Vagina (tissue), 2 donors: ENCODE results near the gene ACVRL1.

Experiments used
- POLR2A ChIP-seq, 2 donors: fragments of 450-650 bp; IDR thresholded peaks; one replicate each; pipeline ENCODE4 v1.6.1; 2017; ENCODE audit warnings: antibody characterized with exemption in 2 of 2, mild to moderate bottlenecking in 2 of 2, moderate library complexity in 2 of 2
- POLR2AphosphoS5 ChIP-seq, 2 donors: sonication (generic); formaldehyde crosslinking; IDR thresholded peaks; one replicate each; pipeline ENCODE4 v1.9.0; 2017; ENCODE audit warnings: antibody characterized with exemption in 2 of 2, mild to moderate bottlenecking in 2 of 2, low read depth in 1 of 2; ENCODE audit not compliant: insufficient read depth in 1 of 2
- TF ChIP-seq, protein P1 (sequence below), 3 experiments: fragments of 450-650 bp in 2 of 3; fragments of 200-600 bp in 1 of 3; sonication (generic) in 1 of 3; IDR thresholded peaks; one replicate each; pipeline ENCODE4 v1.5.1; 2017 to 2019; ENCODE audit warnings: antibody characterized with exemption in 3 of 3, mild to moderate bottlenecking in 2 of 3, moderate library complexity in 2 of 3

DNA sequence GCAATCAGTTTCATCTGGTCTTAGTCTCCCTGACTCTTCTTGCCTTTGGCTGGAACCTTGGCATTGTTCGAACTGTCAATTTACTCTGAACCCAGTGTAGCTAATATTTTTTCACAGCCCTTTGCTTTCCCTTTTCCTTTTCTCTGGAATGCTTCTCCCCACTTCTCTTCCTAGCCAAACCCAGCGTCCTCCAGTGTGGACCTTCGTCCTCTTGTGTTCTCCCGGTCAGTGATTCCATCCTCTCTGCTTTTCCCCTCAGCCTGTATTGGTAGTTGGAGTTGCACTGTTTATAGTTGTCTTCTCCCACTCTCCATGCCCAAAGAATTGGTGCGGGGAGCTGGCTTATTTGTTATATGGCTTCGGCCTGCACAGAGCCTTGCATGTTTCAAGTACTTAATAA lies 53.6 kb downstream of the ACVRL1 start:
- TF ChIP-seq, protein P1, sequence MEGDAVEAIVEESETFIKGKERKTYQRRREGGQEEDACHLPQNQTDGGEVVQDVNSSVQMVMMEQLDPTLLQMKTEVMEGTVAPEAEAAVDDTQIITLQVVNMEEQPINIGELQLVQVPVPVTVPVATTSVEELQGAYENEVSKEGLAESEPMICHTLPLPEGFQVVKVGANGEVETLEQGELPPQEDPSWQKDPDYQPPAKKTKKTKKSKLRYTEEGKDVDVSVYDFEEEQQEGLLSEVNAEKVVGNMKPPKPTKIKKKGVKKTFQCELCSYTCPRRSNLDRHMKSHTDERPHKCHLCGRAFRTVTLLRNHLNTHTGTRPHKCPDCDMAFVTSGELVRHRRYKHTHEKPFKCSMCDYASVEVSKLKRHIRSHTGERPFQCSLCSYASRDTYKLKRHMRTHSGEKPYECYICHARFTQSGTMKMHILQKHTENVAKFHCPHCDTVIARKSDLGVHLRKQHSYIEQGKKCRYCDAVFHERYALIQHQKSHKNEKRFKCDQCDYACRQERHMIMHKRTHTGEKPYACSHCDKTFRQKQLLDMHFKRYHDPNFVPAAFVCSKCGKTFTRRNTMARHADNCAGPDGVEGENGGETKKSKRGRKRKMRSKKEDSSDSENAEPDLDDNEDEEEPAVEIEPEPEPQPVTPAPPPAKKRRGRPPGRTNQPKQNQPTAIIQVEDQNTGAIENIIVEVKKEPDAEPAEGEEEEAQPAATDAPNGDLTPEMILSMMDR (IDR thresholded peaks at IDR 0.05): no peak
- TF ChIP-seq POLR2A (IDR thresholded peaks at IDR 0.05): no peak
- TF ChIP-seq POLR2AphosphoS5 (IDR thresholded peaks at IDR 0.05; ENCODE audit: insufficient read depth in 1 of 2, low read depth in 1 of 2): no peak
